A673 (cell line): Measurements from ENCODE around the gene CWC27. TPM values are rescaled to one million over a fixed set of nuclear protein-coding genes. Genes with fewer than 3 reads are reported as not detected.

Source experiments
- BruUV-seq: library from RNA; stranded (reverse); fragments of 400-500 nt; replicated peaks from 2 replicates; lab custom pipeline; 2021; lab: Mats Ljungman, UMichigan
- CTCF ChIA-PET: fragments of 300-600 bp; sonication (Branson Sonifier 250); formaldehyde crosslinking; loops from one replicate; lab custom pipeline; 2022; ENCODE audit warnings: antibody characterized with exemption; lab: Charles Lee
- POLR2A ChIA-PET: fragments of 300-600 bp; sonication (Branson Sonifier 250); formaldehyde crosslinking; loops from one replicate; lab custom pipeline; 2022; ENCODE audit warnings: antibody characterized with exemption; ENCODE audit not compliant: low non-redundant PET; lab: Charles Lee
- DNase-seq: peaks from one replicate; pipeline ENCODE4 v3.0.0-alpha.2; 2015; ENCODE audit warnings: low spot score
- H3K27ac ChIP-seq: fragments of 200-600 bp; sonication (generic); 2 replicates; pipeline ENCODE4 v1.5.1; 2016; ENCODE audit warnings: mixed run types, low read depth, mild to moderate bottlenecking, mixed read lengths, antibody characterized with exemption, low read length; ENCODE audit not compliant: poor library complexity, severe bottlenecking
- H3K27me3 ChIP-seq: fragments of 200-600 bp; sonication (generic); replicated peaks from 2 replicates; pipeline ENCODE4 v1.6.1; 2017; ENCODE audit warnings: mixed run types, low read depth, mild to moderate bottlenecking, mixed read lengths, antibody characterized with exemption, low read length; ENCODE audit not compliant: insufficient read depth, poor library complexity
- H3K36me3 ChIP-seq: fragments of 200-600 bp; sonication (generic); 2 replicates; pipeline ENCODE4 v1.6.1; 2016; ENCODE audit warnings: mixed run types, mild to moderate bottlenecking, mixed read lengths, antibody characterized with exemption, low read length; ENCODE audit not compliant: insufficient read depth, poor library complexity, severe bottlenecking
- H3K4me1 ChIP-seq: fragments of 200-600 bp; sonication (generic); 2 replicates; pipeline ENCODE4 v1.6.1; 2017; ENCODE audit warnings: mixed run types, mild to moderate bottlenecking, mixed read lengths, antibody characterized with exemption, low read length; ENCODE audit not compliant: insufficient read depth, poor library complexity, severe bottlenecking
- H3K4me3 ChIP-seq: fragments of 200-600 bp; sonication (generic); 2 replicates; pipeline ENCODE4 v1.5.1; 2016; ENCODE audit warnings: low read depth, mixed run types, mild to moderate bottlenecking, mixed read lengths, low read length; ENCODE audit not compliant: poor library complexity, severe bottlenecking
- H3K9me3 ChIP-seq: fragments of 200-600 bp; sonication (generic); 2 replicates; pipeline ENCODE4 v1.6.1; 2016; ENCODE audit warnings: mixed run types, low read depth, mild to moderate bottlenecking, mixed read lengths, antibody characterized with exemption, low read length; ENCODE audit not compliant: poor library complexity, severe bottlenecking
- CTCF ChIP-seq: fragments of 300-800, 200-600 bp; sonication (generic); conservative IDR thresholded peaks from 2 replicates; pipeline ENCODE4 v1.5.1; 2017; ENCODE audit warnings: low read depth, mild to moderate bottlenecking, antibody characterized with exemption, low read length, moderate library complexity, mixed read lengths
- EZH2 ChIP-seq: fragments of 200-600 bp; sonication (generic); IDR thresholded peaks from 2 replicates; pipeline ENCODE4 v1.6.1; 2017; ENCODE audit warnings: borderline replicate concordance, low read depth, mild to moderate bottlenecking, mixed read lengths, antibody characterized with exemption, low read length; ENCODE audit not compliant: poor library complexity, severe bottlenecking
- intact Hi-C: fragments of 100-400 bp; cut with micrococcal nuclease; formaldehyde crosslinking; loops from one replicate; pipeline ENCODE4 v1.10.0; 2022; ENCODE audit not compliant: unreplicated experiment
- total RNA-seq: library from RNA; stranded (reverse); gene quantifications from 2 replicates; pipeline ENCODE4 v1.2.3, GENCODE V29; 2021

Gene CWC27
- total RNA-seq, 1 experiment from 2014 or later, result 38.0 TPM

GRCh38 chr5:65022932-65023331 lies 254.2 kb downstream of the CWC27 start:
- H3K27me3 ChIP-seq, result no peaks in the 10 kb centered on the region
- ChIA-PET POLR2A (no interaction called here), CTCF (no interaction called here)
- DNase-seq, result no peak
- H3K27ac ChIP-seq, result no peak overlapping the region
- no peaks in the 10 kb centered on the region for H3K4me1 ChIP-seq
- BruUV-seq, result no TSS peak
- no peak overlapping the region for H3K4me3 ChIP-seq
- no peaks in the 10 kb centered on the region for H3K36me3 ChIP-seq
- TF ChIP-seq EZH2 (no peak), CTCF (no peak)
- intact Hi-C loops, result no loop called here
- no peaks in the 10 kb centered on the region for H3K9me3 ChIP-seq

GRCh38 chr5:65024681-65025080 lies 256.0 kb downstream of the CWC27 start:
- H3K27me3 ChIP-seq, result no peaks in the 10 kb centered on the region
- H3K4me3 ChIP-seq, result no peak overlapping the region
- TF ChIP-seq CTCF (no peak), EZH2 (no peak)
- intact Hi-C loops, result no loop called here
- no peaks in the 10 kb centered on the region for H3K36me3 ChIP-seq
- no peak overlapping the region for H3K27ac ChIP-seq
- no TSS peak for BruUV-seq
- ChIA-PET CTCF (no interaction called here), POLR2A (no interaction called here)
- H3K4me1 ChIP-seq, result no peaks in the 10 kb centered on the region
- H3K9me3 ChIP-seq, result no peaks in the 10 kb centered on the region
- no peak for DNase-seq

- H3K36me3 ChIP-seq, result no peaks in the 10 kb centered on the region
- H3K27me3 ChIP-seq, result no peaks in the 10 kb centered on the region
- no peaks in the 10 kb centered on the region for H3K4me1 ChIP-seq
- TF ChIP-seq EZH2 (no peak), CTCF (no peak)
- H3K9me3 ChIP-seq, result no peaks in the 10 kb centered on the region
- intact Hi-C loops, result no loop called here
- ChIA-PET POLR2A (no interaction called here), CTCF (no interaction called here)
- no peak overlapping the region for H3K27ac ChIP-seq
- H3K4me3 ChIP-seq, result no peak overlapping the region
- no peak for DNase-seq
- BruUV-seq, result no TSS peak
These were observed 258.3 kb downstream of the CWC27 start for GRCh38 chr5:65026816-65027548.
